Stomach (tissue), 9 donors: ENCODE data around the gene SLC25A6. TPM values are rescaled to one million over a fixed set of nuclear protein-coding genes. Genes with fewer than 3 reads are reported as not detected.

Experiments used
- DNase-seq, 2 donors: peaks; one replicate each; pipeline versions ENCODE4 v3.0.0 to v3.0.0-alpha.2; 2013 to 2019
- H3K27ac ChIP-seq, 5 donors: fragments of 200-600 bp in 4 of 5; sonication (generic) in 4 of 5; one replicate each; pipeline ENCODE4 v1.5.1; 2013 to 2019; ENCODE audit warnings: mild to moderate bottlenecking in 1 of 5, moderate library complexity in 1 of 5
- H3K27me3 ChIP-seq, 3 donors: fragments of 200-600 bp; sonication (generic); one replicate each; pipeline ENCODE4 v1.5.1; 2017 to 2019; ENCODE audit warnings: mixed run types in 1 of 3
- H3K36me3 ChIP-seq, 4 donors: fragments of 200-600 bp; sonication (generic); 1 replicate in 3 of 4; 2 replicates in 1 of 4; pipeline ENCODE4 v1.5.1; 2016 to 2019
- H3K4me1 ChIP-seq, 4 donors: fragments of 200-600 bp; sonication (generic); one replicate each; pipeline ENCODE4 v1.5.1; 2016 to 2019
- H3K4me3 ChIP-seq, 4 donors: fragments of 200-600 bp; sonication (generic) in 3 of 4; one replicate each; pipeline ENCODE4 v1.5.1; 2016 to 2019; ENCODE audit warnings: mild to moderate bottlenecking in 1 of 4
- H3K9me3 ChIP-seq, 4 donors: fragments of 200-600 bp; sonication (generic); one replicate each; pipeline ENCODE4 v1.5.1; 2016 to 2019
- EP300 ChIP-seq: sonication (generic); formaldehyde crosslinking; IDR thresholded peaks from one replicate; pipeline ENCODE4 v1.6.1; 2017; ENCODE audit warnings: antibody characterized with exemption
- POLR2A ChIP-seq, 4 donors: fragments of 450-650 bp; IDR thresholded peaks; one replicate each; pipeline ENCODE4 v1.6.1; 2016; ENCODE audit warnings: antibody characterized with exemption in 4 of 4, control low read depth in 2 of 4, mild to moderate bottlenecking in 1 of 4, moderate library complexity in 1 of 4
- POLR2AphosphoS5 ChIP-seq, 3 donors: sonication (generic); formaldehyde crosslinking; IDR thresholded peaks; one replicate each; pipeline ENCODE4 v1.6.1; 2016; ENCODE audit warnings: antibody characterized with exemption in 3 of 3
- WGBS, 5 donors: extraction: QIAGEN DNeasy Blood & Tissue Kit in 3 of 5; methylation state at CpG; one replicate each; pipeline versions ENCODE4 v1.1.5 to v1.1.7; 2013 to 2018; 5-methylcytosine and 5-hydroxymethylcytosine counted together
- intact Hi-C: fragments of 100-400 bp; cut with DNase I; formaldehyde crosslinking; loops from one replicate; pipeline ENCODE4 v1.15.1; 2023; ENCODE audit warnings: low total_unique reads
- polyA plus RNA-seq, 3 donors: library from polyadenylated mRNA; stranded (reverse); fragments of 200-250 nt; gene quantifications; one replicate each; pipeline ENCODE4 v1.2.3, GENCODE V29; 2013
- total RNA-seq, 5 donors: library from RNA; depleted of rRNA; stranded (reverse); fragments of >200 nt; gene quantifications; one replicate each; pipeline versions ENCODE4 v1.1.0 to v1.2.3, GENCODE V29; 2014 to 2016
- TF ChIP-seq, protein P1 (sequence below), 7 experiments: fragments of 450-650 bp in 4 of 7; fragments of 200-600 bp in 3 of 7; sonication (generic) in 3 of 7; IDR thresholded peaks; one replicate each; pipeline ENCODE4 v1.5.1; 2016 to 2019; ENCODE audit warnings: antibody characterized with exemption in 7 of 7, control low read depth in 2 of 7, mild to moderate bottlenecking in 1 of 7
- donor health status: healthy with polysubstance abuse.
- donor health status: Bipolar disorder and iron deficiency.
- donor health status: healthy.

Gene SLC25A6
- total and polyA plus RNA-seq, 8 donors, result 119 to 707 (median 467) TPM

- no peak overlapping the region for H3K4me3 ChIP-seq
- no peaks in the 10 kb centered on the region for H3K9me3 ChIP-seq
- no peak for TF ChIP-seq POLR2AphosphoS5 (IDR thresholded peaks at IDR 0.05)
- TF ChIP-seq POLR2A (IDR thresholded peaks at IDR 0.05), result no peak
- no peak for TF ChIP-seq EP300
- TF ChIP-seq, protein P1, sequence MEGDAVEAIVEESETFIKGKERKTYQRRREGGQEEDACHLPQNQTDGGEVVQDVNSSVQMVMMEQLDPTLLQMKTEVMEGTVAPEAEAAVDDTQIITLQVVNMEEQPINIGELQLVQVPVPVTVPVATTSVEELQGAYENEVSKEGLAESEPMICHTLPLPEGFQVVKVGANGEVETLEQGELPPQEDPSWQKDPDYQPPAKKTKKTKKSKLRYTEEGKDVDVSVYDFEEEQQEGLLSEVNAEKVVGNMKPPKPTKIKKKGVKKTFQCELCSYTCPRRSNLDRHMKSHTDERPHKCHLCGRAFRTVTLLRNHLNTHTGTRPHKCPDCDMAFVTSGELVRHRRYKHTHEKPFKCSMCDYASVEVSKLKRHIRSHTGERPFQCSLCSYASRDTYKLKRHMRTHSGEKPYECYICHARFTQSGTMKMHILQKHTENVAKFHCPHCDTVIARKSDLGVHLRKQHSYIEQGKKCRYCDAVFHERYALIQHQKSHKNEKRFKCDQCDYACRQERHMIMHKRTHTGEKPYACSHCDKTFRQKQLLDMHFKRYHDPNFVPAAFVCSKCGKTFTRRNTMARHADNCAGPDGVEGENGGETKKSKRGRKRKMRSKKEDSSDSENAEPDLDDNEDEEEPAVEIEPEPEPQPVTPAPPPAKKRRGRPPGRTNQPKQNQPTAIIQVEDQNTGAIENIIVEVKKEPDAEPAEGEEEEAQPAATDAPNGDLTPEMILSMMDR (IDR thresholded peaks at IDR 0.05), result no peak
- peaks cover 0 to 16% (median 7%) of the 10 kb centered on the region in 4 donors for H3K4me1 ChIP-seq
- H3K36me3 ChIP-seq, result peaks cover 9 to 71% (median 53%) of the 10 kb centered on the region in 4 donors
- H3K27me3 ChIP-seq, result no peaks in the 10 kb centered on the region
- H3K27ac ChIP-seq, result no peak overlapping the region
- WGBS, 5 donors, result 87 to 94% (median 91%) methylated on average over 23 to 29 of the region's 29 CpGs
- intact Hi-C loops, result loop anchor here (10.0 kb wide), 1 partner anchor 56 kb away; the partner anchor contains the start of gene ASMTL
- no peak for DNase-seq
Measured at GRCh38 chrX:1398431-1399340, 6.8 kb upstream of the SLC25A6 start.

DNA sequence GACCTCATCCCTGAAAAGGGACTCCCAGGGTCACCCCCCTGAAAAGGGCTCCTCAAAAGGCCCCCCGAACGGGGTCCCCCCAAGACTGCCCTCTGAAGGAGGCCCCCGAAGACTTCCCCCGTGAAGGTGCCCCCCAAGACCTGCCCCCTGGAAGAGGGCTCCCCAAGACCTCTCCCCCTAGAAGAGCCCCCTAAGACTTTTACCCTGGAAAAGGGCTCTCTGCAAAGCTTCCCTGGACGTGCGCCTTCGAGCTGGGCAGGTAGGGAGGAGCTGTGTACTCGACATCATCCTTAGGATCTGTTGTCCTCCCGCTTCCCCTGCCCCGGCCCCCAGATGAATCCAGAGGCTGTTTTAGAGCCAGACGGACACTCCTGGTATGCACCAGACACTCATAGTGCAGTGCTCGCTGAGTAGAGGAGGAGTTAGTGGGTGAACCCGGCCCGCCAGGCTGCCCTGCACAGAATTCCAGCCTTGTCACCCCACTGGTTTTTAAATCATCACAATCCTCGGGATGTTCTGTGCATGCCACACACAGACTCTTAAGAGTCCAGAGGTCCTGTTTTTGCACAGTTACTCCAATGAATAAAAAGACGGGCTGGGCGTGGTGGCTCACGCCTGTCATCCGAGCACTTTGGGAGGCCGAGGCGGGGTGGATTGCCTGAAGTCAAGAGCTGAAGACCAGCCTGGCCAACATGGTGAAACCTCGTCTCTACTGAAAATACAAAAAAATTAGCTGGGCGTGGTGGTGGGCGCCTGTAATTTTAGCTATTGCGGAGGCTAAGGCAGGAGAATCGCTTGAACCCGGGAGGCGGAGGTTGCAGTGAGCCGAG is 5.7 kb upstream of the SLC25A6 start:
- intact Hi-C loops, result loop anchor here (10.0 kb wide), 1 partner anchor 57 kb away; the partner anchor contains the start of gene ASMTL
- Histone ChIP-seq H3K4me3 (no peak overlapping the region), H3K27me3 (no peaks in the 10 kb centered on the region), H3K9me3 (no peaks in the 10 kb centered on the region), H3K36me3 (peaks cover 0 to 61% (median 43%) of the 10 kb centered on the region in 4 donors), H3K27ac (no peak overlapping the region), H3K4me1 (peaks cover 0 to 23% (median 15%) of the 10 kb centered on the region in 4 donors)
- no peak for DNase-seq
- TF ChIP-seq EP300 (no peak), POLR2A (IDR thresholded peaks at IDR 0.05) (no peak), POLR2AphosphoS5 (IDR thresholded peaks at IDR 0.05) (no peak)
- TF ChIP-seq, protein P1 (IDR thresholded peaks at IDR 0.05), result no peak
- WGBS, 5 donors, result 88 to 96% (median 94%) methylated on average over 20 to 29 of the region's 29 CpGs

GRCh38 chrX:1397001-1397400 is 5.1 kb upstream of the SLC25A6 start:
- H3K36me3 ChIP-seq, result peaks cover 0 to 56% (median 40%) of the 10 kb centered on the region in 4 donors
- no peak for DNase-seq
- no peaks in the 10 kb centered on the region for H3K9me3 ChIP-seq
- no peak overlapping the region for H3K27ac ChIP-seq
- peaks cover 0 to 23% (median 15%) of the 10 kb centered on the region in 4 donors for H3K4me1 ChIP-seq
- TF ChIP-seq EP300, result no peak
- TF ChIP-seq POLR2AphosphoS5 (IDR thresholded peaks at IDR 0.05), result no peak
- TF ChIP-seq, protein P1 (IDR thresholded peaks at IDR 0.05), result no peak
- TF ChIP-seq POLR2A (IDR thresholded peaks at IDR 0.05), result no peak
- H3K27me3 ChIP-seq, result no peaks in the 10 kb centered on the region
- intact Hi-C loops, result loop anchor here (10.0 kb wide), 1 partner anchor 58 kb away; the partner anchor contains the start of gene ASMTL
- H3K4me3 ChIP-seq, result no peak overlapping the region
- WGBS, 5 donors, result 86 to 94% (median 90%) methylated on average over 14 to 15 of the region's 15 CpGs
